HG03558 (cell line): Measurements from ENCODE around the gene POP5.
A peak's percentile ranks its signal among the peaks of the same experiment; 100 is the strongest.
"Not testable (repeated sequence)": the region's sequence is repeated elsewhere in the genome, so short reads cannot be mapped to it uniquely, and the experiment has no call there.

Experiments
- ATAC-seq: cut with Tn5 transposase; IDR thresholded peaks from one replicate; pipeline ENCODE4 v1.9.1; 2021; ENCODE audit warnings: moderate number of reproducible peaks; ENCODE audit not compliant: unreplicated experiment; ENCODE audit errors: extremely low read depth

Gene POP5, protein sequence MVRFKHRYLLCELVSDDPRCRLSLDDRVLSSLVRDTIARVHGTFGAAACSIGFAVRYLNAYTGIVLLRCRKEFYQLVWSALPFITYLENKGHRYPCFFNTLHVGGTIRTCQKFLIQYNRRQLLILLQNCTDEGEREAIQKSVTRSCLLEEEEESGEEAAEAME

DNA sequence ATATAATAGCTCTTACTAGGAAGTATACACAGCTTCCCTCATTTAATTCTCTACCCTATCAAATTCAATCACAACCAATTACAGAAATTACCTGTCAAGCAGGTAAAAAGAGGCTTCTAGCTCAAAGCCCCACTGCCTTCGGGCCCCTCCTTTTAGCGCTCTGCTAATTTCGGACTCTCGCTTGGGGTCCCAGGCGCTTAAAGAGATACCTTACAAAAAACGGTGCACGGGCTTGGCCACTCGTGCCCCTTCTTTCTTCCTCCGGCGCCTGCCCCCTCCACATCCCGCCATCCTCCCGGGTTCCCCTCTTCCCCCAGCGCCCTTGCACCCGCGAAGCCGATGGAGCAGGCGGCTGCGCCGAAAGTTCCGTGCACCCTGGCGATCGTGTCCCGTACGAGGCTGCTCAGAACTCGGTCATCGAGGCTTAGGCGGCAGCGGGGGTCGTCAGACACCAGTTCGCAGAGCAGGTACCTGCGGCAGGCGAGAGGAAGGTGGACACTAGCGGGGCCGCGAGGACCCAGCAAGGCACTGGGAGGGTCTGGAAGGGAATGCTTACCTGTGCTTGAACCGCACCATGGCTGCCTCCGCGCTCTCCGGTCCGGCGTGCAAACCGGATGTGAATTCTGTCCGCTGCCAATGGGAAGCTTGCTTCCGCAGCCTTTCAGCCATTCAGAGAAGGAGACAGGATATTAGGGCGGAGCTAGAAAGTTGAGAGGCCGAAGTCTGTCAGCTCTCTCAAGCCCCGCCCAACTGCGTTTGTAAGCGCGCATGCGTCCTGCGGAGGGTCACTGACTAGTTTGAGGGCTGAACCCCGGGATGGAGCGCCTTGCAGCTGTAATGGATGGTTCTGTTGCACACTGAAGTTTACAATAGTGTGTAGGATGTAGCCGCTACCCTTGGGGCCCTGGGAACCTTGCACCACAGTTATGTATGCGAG is at the start of gene POP5:
POP5 (minus strand) TSS at position 616 of the 937 bp plus-strand sequence; CDS start at position 576, 40 bp downstream.
- ATAC-seq = peak; percentile 88

DNA sequence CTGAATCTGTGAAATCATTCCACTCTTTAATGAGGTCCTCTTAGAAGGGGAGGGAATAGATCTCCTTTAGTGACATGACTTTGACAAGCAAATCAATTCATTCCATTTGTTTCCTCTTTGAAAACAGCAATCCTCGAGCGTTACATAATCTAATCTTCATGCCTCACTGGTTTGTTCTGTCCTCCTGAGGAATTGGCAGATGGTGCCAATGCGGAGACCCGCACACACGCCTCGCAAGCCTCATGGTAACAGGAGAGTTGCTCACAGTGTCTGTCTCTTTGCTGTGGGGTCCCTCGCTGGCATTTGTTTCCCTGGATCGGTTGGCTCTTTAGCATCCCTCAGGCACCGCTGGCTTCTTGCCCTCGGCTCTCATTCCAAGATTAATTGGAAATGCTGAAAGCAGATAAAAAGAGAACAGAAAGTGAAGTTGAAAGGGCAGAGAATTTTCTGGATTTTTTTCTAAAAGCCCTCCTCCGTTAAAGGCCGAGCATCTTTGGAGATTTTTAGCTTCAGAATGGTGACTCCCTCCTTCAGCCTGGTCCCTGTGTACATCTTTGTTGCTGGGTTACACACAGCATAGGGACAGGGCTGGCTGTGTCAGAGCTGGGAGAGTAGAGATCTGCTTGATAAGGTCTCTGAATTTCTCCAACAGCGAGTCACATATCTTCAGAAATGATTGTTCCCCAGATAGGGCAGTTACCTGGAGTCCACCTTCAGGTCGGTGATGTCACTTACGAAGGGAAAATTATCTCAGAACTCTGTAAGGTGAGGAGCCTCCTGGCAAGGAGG is 49.1 kb upstream of the POP5 start:
- ATAC-seq = no peak

DNA sequence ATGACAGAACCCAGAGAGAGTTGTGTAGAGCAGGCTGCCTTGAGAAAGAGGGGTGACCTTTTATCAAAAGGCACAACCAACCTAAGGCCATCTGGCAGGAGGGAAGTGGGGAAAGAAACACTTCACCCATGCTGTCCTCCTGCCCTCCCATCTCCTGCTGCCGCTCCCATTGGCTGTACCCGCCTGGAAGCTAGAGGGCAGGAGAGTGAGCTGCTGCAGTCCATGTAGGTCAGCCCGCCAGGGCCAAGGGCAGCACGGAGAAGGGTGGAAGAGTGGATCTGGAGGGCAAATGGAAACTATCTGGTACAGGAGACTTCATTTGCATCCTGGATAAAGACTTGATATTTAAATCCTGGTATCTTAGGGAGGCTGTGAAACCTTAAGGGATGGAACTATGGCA is 47.7 kb upstream of the POP5 start:
- no peak for ATAC-seq

DNA sequence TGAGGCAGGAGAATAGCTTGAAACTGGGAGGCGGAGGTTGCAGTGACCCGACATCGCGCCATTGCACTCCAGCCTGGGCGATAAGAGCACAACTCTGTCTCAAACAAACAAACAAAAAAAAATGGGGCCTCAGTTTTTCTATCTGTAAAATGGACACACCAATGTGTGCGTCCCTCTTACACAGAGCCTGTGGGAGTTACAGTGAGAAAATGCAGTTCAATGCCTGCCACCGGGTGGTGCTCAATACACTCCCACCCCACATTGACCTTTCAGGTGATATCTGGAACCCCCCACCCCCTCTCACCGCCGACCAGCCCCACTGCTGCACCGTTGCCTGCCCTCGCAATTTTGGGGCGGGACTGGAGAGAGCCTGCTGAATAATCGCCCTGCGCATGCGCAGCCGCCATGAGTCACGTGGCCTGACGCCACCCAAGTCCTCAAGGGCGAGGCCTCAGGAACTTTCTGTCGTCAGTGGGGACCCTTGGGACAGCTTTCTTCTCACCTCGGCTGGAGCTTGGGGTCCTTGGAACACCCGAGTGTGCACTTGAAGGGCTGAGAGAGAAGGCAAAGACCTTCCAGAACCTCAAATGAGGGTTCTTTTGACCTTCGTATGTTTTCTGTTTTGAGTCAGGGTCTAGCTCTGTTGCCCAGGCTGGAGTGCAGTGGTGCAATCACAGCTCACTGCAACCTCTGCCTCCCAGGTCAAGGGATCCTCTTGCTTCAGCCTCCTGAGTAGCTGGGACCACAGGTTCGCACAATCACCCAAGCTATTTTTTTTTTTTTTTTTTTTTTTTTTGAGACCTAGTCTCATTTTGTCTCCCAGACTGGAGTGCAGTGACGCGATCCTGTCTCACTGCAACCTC is 44.6 kb upstream of the POP5 start:
- ATAC-seq = no peak

DNA sequence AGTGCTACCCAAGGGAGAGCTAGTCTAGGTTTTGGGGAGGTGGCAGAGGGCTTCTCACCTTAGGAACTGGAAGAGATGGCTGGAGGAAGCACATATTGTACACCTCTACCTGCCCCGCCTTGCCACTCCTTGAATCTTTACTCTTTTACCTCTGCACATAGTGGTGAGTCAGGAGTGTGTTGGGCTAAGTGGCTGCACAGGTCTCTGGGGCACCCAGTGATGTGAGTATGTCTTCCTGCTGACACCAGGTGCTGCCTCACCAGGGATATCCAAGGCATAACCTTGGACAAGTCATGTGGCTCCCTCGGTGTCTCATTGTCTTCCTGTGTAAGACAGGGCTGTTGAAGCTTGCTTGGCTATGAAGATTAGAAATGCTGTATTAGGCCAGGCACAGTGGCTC is 39.4 kb upstream of the POP5 start:
- no peak for ATAC-seq

DNA sequence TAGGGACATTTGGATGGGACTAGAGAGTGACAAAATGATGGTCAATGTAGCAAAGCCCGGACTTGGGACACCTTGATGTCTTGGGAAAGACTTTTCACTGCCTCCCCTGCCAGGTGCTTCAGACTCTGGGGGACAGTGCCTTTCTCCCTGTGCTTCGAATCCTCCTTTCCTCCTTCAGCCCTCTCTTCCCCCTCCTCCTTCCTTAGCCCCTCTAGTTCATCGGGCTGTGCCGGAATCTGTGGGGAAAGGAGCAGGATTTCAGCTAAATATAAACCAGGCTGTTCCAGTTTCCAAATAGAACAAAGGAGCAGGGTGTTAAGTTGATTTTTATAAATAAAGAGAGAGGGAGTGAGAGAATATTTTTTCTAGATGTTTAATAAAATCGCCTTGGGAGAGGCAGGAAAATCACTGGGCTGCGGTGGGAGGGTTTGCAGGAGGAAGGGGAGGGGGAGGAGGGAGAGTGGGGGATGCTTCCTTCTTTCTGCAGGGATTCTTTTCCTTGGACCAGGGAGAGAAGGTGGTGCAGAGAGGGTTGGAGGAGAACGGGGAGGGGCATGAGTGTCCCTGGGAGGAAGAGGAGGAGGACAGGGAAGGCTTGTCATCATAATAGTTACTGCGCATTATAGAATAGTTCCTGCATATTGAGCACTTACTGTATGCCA is 37.9 kb upstream of the POP5 start:
- ATAC-seq = no peak

DNA sequence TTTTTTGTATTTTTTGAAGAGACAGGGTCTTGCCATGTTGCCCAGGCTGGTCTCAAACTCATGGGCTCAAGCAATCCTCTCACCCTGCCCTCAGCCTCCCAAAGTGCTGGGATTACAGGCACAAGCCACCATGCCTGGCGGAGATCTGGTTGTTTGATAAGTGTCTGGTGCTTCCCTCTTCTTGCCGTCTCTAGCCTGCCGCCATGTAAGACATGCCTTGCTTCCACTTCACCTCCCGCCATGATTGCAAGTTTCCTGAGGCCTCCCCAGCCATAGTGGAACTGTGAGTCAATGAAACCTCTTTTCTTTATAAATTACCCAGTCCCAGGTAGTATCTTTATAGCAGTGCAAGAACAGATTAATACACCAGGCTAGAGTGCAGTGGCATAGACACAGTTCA is 36.6 kb upstream of the POP5 start:
- ATAC-seq = not testable (repeated sequence)

DNA sequence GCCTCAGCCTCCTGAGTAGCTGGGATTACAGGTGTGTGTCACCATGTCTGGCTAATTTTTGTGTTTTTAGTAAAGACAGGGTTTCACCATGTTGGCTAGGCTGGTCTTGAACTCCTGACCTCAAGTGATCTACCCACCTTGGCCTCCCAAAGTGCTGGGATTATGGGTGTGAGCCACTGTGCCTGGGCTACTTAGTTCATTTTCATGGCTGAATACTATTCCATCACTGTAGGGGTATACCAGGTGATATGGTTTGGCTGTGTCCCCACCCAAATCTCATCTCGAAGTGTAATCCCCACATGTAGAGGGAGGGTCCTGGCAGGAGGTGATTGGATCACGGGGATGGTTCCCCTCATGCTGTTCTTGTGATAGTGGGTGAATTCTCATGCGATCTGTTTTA is 36.0 kb upstream of the POP5 start:
- not testable (repeated sequence) for ATAC-seq

DNA sequence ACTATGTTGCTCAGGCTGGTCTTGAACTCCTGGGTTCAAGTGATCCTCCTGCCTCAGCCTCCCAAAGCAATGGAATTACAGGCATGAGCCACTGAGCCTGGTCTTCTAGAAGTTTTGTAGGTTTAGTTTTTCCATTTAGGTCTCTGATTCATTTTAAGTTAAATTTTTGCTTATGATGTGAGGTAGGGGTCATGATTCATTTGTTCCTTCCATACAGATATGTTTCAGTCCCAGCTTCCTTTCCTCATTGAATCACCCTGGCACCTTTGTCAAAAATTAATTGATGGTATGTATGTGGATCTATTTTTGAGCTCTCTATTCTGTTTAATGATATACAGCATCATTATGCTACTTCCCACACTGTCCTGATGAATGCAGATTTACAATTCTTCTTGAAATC is 33.6 kb upstream of the POP5 start:
- no peak for ATAC-seq

DNA sequence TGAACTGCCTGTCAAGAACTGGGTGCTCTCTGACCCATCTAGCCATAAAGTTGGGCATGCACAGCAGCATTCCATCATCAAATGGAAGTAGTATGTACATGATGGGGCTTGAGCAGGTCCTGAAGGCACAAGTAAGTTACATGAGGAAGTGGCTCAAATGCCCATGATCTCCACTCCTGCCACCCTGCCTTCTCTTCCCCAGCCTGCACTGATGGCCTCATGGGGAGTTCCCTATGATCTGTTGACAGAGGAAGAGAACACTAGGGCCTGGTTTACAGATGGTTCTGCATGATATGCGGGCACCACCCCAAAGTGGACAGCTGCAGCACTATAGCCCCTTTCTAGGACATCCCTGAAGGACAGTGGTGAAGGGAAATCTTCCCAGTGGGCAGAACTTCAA is 30.3 kb upstream of the POP5 start:
- not testable (repeated sequence) for ATAC-seq

DNA sequence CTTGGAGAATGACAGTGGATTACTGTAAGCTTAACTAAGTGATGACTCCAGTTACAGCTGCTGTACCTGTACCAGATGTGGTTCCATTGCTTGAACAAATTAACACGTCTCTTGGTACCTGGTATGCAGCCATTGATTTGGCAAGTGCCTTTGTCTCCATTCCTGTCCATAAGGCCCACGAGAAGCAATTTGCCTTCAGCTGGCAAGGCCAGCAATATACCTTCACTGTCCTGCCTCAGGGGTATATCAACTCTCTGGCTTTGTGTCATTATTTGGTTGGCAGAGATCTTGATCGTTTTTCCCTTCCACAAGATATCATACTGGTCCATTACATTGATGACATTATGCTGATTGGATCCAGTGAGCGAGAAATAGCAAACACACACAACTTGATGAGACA is 29.4 kb upstream of the POP5 start:
- no peak for ATAC-seq

DNA sequence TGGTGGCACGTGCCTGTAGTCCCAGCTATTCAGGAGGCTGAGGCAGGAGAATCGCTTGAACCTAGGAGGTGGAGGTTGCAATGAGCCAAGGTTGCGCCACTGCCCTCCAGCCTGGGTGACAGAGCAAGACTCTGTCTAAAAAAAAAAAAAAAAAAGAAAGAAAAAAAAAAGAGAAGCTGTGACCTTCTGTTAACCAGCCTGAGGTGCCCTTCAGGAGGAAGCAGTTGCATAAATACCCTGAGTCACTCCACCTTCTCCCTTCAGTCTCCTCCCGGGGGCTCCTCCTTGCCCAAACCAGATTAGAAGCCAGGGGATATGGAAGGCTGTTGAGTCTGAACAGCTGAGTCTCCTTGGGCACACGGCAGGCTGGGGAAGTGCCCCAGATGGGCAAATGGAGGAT is 21.2 kb upstream of the POP5 start:
- ATAC-seq = not testable (repeated sequence)

DNA sequence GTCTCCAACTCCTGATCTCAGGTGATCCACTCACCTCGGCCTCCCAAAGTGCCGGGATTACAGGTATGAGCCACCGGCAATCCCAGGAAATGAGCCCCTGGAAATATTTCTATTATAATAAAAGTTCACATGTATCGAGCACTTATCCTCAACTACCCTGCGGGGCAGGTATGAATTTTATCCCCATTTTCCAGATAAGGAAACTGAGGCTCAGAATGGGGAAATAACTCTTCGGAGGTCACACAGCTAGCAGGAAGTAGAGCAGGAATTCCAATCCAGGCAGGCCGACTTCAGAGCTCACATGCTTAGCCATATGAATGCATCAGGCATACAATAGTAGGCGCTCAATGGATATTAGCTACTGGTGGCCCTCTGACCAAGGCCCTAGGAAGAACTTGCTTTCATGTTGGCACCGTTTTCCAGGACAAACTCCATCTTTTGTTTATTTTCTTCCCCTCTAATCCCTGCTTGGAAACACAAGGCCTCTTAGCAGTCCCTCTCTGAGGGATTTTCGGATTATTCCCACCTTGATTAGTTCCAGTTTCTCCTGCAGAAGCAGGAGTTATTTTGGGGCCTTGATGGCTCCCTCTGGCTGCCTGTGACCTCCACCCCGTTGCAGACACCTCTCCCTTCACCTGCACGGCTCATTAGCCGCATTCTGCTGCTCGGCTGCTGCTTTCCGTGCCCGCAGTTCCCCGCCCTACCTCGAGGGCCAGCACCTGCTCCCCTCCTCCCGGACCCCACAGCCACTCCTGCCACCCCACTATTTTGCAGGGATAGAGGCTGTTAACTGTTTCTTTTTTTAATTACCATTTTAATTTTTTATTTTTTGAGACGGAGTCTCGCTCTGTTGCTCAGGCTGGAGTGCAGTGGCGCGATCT is 18.7 kb upstream of the POP5 start:
- no peak for ATAC-seq

DNA sequence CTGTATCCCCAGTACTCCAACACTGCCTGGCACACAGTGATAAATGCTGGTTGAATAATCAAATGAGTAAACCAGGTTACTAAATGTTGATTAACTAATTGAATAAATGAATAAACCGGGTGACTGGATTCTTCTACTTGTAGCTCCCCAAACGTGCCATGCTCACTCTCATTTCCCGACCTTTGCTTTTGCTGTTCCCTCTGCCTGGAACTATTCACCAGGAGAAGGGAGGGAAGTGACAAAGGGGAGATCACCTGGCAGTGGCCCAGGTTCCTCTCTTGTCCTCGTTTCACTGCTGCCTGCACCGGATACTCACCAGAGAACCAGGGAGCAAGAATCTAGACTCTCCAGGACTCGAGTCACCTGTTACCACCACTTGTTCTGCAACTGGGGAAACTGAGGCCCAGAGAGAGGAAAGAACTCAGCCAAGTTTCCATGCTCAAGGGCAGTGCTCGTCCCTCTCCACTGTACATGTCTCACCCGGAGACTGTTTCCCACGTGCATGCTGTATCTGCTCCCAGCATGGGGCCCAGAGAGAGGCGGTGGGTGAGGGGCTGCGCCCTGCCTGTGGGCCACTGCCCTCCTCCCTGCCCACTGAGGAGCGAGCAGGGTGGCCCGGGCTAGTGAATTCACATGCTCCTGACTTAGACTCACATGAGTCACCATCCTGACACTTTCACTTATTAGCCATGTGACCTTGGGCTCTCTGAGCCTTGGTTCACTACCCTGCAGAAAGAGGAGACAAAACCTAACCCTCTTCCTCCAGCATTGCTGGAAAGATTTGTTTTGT is 17.7 kb upstream of the POP5 start:
- no peak for ATAC-seq

DNA sequence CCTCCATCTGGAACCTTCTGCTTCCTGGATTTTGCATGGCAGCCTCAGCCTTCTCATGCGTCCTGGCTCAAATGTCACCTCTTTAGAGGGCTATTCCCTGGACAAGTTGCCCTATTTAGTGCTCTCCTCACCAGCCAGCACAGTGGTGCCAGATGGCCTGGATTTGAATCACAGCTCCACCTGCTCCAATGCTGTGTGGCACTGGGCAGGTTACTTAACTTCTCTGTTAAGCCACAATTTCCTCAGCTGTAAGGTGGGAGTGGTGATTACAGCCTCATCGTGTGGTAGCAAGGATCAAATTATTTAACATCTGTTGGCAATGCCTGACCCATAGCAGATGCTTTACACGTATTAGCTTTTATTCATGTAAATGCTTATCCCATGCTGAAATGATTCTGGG is 16.7 kb upstream of the POP5 start:
- ATAC-seq = no peak

DNA sequence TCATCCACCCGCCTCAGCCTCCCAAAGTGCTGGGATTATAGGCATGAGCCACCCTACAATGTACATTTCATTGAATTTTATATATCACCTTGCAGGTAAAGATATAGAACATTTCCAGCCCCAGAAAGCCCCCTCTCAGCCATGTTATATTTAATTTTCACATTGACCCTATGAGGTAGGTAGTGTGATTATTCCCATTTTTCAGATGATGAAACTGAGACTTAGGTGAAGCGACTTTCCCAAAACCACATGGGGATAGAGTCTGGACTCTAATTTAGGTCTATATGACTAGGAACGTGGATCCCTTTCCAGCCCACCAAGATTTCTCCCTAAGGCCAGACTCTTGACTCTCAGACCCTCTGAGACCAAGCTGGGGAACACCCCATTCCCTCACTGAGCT is 15.7 kb upstream of the POP5 start:
- no peak for ATAC-seq

DNA sequence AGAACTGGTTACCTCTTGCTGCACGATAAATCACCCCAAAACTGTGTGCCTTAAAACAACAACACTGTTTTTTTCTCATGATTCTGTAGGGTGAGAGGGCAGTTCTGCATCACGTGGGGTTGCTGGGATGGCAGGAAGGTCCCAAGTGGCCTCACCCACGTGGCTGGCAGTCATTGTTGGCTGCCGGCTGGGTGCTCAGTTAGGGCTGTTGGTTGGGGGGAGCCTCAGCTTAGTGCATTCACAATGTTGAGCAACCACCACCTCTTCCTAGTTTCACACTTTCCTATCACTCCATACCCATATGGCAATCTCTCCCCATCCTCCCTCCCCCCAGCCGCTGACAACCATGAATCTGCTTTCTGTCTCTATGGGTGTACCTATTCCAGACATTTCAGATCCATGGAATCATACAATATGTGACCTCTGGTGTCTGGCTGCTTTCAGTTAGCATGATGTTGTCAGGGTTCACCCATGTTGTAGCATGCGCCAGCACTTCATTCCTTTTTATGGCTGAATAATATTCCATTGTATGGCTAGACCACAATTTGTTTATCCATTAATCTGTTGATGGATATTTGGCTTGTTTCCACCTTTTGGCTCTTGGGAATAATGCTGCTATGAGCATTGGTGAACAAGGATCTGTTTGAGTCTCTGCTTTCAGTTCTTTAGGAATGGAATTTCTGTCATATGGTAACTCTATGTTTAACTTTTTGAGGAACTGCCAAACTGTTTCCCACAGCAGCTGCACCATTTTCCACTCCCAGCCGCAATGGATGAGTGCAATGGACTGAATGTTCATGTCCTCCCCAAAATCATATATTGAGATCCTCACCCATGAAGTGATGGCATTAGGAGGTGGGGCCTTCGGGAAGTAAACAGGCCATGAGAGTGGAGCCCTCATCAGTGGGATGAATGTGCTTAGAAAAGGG is 11.2 kb upstream of the POP5 start:
- no peak for ATAC-seq
